ENCODE measurements around the gene BEST1. TPM values are rescaled to one million over a fixed set of nuclear protein-coding genes. Genes with fewer than 3 reads are reported as not detected.

Gene BEST1
- 1 to 10 TPM in 11 of 12 donors, not detected in 1; 2.4 to 8.2 (median 3.5) TPM for polyA plus RNA-seq (ENCODE audit: insufficient read length in 12 of 12)
- long read RNA-seq, donor 1, partial matches to known transcripts, result 8,928 of 9,081 reads
- long read RNA-seq, donor 1, other reads (novel, unspliced or antisense), result 153 of 9,081 reads
- long read RNA-seq, donor 2, partial matches to known transcripts, result 2,893 of 2,943 reads
- long read RNA-seq, donor 2, other reads (novel, unspliced or antisense), result 50 of 2,943 reads
- long read RNA-seq, donor 3, partial matches to known transcripts, result 1,125 of 1,133 reads
- long read RNA-seq, donor 3, other reads (novel, unspliced or antisense), result 8 of 1,133 reads
- long read RNA-seq, donor 4, partial matches to known transcripts, result 154 of 829 reads
- long read RNA-seq, donor 4, other reads (novel, unspliced or antisense), result 675 of 829 reads
- long read RNA-seq, donor 5, result 0 reads
- long read RNA-seq, donor 6, result 0 reads
- long read RNA-seq, donor 7, partial matches to known transcripts, result 193 of 1,135 reads
- long read RNA-seq, donor 7, other reads (novel, unspliced or antisense), result 942 of 1,135 reads
- long read RNA-seq, donor 8, partial matches to known transcripts, result 2,668 of 2,699 reads
- long read RNA-seq, donor 8, other reads (novel, unspliced or antisense), result 31 of 2,699 reads
- long read RNA-seq, donor 9, partial matches to known transcripts, result 314 of 1,858 reads
- long read RNA-seq, donor 9, other reads (novel, unspliced or antisense), result 1,544 of 1,858 reads
- long read RNA-seq, donor 10, partial matches to known transcripts, result 2,258 of 2,306 reads
- long read RNA-seq, donor 10, other reads (novel, unspliced or antisense), result 48 of 2,306 reads
- long read RNA-seq, donor 11, partial matches to known transcripts, result 6 of 6 reads
- long read RNA-seq, donor 11, other reads (novel, unspliced or antisense), result 0 of 6 reads

DNA sequence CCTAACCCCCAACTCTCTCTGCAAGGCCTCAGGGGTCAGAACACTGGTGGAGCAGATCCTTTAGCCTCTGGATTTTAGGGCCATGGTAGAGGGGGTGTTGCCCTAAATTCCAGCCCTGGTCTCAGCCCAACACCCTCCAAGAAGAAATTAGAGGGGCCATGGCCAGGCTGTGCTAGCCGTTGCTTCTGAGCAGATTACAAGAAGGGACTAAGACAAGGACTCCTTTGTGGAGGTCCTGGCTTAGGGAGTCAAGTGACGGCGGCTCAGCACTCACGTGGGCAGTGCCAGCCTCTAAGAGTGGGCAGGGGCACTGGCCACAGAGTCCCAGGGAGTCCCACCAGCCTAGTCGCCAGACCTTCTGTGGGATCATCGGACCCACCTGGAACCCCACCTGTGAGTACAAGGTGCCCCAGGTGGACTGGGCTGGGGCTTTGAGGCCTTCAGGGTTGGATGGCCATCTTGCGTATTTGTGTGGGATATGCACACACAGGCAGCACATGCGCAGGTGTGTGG lies at the start of gene BEST1:
Gene BEST1, plus strand, starts transcription at position 317 of the 513 bp plus-strand sequence. CDS start 1,456 bp downstream, outside the sequence.
- DNase-seq, result no peak

DNA sequence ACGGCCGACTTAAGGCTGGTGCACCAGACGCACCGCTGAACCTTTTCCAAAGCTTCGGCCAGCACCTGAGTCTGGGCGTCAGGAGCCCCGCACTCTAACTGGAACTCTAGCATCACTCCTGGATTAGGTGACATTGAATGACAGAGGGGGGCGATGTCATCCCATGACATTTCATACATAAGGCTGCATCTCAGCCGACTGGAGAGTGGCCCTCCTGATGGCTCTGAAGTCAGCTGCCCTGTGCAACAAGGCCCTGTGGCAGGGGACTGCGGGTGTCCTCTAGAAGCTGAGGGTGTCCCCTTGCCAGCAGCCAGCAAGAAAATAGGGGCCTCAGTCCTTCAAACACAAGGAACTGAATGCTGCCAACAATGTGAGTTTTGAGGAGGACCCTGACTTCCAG lies 48.8 kb upstream of the BEST1 start:
- no peak for DNase-seq

DNA sequence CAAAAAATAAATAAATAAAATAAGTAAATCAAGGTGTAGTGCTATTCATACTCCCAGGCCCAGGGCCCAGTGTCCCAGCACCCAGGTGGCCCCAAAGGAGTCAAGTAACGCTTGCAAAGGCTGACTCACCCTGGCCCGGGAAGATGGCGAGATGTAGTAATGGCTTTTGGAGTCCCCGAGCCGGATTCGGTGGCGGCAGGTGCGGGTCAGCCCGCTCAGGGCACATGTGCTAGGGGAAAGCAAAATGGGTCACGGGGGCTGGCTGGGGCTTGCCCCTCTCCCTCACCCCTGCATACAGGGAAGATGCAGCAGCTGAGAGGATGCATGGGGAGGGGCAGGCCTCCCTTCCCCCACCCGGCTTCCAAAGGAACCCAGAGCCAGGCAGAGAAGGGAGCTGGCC lies 47.8 kb upstream of the BEST1 start:
- no peak for DNase-seq

DNA sequence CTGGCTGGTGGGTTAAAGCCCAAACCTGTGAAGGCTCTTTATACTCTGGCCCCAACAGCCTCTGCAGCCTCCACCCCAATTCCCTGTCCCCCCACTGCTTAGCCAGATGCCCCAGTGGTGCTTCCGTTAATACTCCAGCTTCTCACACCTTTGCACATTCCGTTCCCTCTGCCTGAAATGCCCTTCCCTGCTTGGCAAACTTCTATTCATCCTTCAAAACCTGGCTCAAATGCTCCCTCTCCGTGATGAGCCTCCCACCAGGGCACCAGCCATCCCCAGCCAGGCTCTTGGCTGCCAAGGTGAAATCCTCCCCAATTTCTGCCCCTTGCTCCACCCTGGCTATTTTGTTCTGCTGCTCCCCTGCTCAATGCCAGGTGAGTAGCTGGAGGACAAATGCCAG lies 46.3 kb upstream of the BEST1 start:
- DNase-seq, result no peak

DNA sequence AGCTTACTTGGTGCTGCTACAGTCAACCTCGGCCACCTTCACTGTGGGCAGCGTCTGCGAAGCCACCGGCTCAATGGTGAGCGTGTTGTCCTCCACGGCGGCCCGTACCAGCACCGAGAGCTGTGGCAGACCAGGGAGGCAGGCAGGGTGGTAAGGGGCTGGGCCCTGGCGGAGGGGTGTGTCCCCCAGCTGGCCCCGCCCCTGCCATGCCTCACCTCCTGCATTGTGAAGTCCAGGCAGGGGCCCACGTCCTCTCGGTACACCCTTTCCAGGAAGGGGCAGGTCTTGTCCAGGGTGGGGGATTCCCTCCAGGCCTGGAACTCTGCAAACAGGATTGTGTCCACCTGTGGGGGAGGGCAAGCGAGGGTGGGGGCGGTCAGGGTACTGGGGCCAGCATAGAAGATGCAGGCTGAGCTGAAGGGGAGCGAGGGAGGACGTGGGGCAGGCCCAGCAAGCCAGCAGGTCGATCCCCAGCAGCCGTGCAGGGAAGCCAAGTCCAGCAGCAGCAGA lies 45.6 kb upstream of the BEST1 start:
- no peak for DNase-seq

DNA sequence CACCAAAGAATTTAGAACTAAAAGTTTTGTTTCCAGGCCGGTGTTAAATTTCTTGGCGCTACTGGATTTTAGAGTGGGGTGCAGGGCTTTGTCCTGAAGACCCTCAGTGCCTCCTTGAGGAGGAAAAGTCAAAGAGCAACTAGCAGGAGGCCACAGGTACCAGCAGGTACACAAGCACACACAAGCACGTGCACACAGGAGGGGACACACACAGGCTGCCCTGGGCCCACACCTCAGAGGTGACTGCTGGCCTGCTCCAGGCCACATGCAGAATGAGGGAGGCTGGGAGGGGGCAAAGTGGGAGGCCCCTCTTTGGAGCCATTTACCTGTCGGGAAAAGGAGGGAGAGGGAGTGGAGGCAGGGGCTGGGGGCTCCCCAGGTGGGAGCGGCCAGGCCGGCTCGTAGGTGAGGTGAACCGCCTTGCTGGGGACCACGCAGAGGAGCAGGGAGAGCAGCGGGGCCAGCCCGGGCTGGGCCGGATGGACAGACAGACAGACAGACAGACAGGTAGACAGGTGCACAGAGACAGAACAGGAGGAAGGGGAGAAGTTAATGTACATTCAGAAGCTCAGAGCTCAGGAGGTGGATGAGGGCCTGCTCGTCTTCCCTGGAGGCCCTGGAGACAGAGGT lies 45.0 kb upstream of the BEST1 start:
- no peak for DNase-seq

DNA sequence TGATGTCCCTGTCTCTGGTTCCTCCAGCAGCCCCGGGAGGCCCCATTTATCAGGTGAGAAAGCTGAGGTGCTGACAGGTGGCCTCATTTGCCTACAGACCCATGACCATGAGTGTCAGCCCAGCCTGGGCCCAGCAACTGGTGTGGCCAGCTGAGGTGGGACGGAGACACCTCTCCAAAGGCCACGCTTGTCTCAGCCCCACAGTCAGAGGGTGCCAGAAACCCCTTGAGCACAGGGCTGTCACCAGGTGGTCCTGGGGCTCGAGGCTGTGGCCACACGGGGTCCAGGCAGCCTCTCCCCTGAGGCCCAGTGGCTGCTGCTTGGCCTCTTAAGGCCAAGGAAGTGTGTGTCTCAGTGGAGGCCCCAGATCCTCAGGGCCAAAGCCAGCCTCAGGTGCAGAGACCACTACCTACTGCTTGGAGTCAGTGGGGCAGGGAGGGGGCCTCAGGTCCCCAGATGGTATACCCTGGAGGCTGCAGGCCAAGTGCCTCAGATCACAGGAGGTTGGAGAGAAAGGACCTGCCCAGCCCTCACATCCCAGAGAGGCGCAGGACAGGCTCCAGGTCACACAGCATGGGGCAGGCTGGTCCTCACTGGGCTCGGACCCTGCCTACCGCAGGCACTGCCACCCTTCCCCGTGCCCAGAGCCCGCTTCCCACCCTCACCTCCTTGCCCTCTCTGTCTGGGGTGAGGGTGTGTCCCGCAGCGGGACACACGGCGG lies 44.2 kb upstream of the BEST1 start:
- no peak for DNase-seq

DNA sequence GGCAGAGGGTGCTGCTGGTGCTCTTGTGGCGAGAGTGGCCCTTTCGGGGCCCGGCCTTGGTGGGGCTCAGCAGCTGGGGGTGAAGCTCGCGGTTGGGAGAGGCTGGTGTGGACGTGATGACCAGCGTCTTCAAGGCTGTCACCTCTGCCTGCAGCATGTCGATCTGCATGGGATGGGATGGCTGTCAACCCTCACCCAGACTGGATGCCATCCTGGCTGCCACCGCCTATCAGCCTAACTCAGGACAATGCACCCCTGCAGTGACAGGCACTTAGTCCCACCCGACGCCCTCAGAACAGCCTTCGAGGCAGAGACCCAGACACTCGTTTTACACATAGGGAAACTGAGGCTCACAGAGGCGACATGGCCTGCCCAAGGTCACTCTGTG lies 43.6 kb upstream of the BEST1 start:
- no peak for DNase-seq

DNA sequence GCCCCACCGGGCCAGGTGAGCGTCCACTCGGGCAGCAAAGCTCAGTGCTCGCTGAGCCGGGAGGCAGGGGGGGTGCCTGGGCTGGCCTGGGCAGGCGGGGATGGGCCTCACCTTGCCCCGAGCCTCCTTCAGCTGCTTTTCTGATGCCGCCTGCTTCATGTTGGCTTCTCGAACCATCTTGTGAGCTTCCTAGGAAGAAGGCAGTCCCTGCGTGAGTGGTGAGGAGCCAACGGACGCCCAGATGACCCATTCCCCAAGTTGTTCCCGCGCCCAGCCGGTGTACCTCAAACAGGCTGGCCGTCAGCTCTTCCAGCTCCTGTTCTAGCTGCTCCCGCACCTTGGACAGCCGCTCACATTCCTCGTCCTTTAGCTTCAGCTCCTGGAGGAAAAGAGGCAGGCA lies 42.9 kb upstream of the BEST1 start:
- DNase-seq, result no peak

DNA sequence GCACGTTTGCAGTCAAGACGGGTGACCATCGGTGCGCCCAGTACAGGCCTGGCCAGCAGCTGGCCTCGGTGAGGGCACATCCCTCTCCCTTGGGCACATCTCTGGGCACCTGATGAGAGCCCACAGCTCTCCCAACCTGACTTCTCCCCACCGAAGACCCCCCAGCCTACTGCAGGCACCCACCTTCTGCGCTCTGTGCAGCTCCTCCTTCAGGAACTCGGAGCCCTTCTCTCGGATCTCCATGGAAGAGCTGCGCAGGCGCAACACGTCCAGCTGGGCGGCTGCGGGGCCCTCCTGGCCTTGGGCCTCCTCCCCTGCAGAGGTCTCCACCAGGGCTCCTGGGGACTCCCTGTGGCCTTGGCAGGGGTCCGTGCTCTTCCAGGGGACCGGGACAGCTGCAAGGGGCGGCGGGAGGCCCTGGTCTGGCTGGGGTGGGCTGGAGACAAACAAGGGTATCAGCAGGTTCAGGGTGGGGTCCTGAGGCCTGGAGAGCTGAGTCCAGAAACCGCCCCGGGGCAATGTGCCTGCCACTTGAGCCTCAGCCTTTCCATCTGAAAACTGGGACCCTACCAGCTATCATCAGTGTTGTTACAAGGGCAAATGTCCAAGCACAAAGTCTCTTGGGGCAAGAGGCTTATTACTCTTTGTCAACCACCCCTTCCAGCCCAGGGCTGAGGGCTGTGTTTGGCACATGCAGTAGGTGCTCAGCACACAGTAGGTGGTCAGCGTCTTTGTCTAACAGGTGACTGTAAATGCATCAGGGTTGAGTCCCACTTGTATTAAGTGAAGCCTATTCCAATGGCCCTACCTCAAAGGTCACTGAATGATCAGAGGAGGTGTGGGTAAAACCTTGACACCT lies 42.1 kb upstream of the BEST1 start:
- DNase-seq, result no peak

DNA sequence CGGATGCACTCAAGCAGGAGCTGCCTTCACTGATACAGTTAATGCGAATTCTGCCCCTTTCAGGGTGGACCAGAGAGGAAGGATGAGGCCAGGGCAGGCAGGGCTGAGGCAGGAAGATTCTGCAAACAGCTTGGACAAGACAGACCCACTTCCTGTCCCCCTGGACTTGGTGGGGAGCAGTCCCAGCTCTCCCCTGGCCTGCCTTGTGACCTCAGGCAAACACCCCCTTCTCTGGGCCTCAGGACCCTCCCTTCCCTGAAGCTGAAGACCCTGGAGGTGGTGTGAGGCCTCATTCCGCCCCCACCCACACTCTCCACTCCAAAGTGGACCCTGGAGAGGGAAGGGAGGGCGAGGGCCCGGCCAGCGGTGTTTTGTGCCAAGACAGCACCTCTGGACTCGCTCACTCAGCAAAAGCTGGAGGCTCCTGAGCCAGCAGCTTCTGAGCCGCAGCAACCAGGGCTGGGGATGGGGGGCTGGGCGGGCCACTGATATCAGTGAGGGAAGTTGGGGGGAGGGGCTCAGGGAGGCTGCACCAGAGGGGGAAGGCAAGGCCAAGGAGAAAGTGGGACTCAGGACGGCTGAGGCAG lies 41.3 kb upstream of the BEST1 start:
- DNase-seq, result peak; percentile 69

DNA sequence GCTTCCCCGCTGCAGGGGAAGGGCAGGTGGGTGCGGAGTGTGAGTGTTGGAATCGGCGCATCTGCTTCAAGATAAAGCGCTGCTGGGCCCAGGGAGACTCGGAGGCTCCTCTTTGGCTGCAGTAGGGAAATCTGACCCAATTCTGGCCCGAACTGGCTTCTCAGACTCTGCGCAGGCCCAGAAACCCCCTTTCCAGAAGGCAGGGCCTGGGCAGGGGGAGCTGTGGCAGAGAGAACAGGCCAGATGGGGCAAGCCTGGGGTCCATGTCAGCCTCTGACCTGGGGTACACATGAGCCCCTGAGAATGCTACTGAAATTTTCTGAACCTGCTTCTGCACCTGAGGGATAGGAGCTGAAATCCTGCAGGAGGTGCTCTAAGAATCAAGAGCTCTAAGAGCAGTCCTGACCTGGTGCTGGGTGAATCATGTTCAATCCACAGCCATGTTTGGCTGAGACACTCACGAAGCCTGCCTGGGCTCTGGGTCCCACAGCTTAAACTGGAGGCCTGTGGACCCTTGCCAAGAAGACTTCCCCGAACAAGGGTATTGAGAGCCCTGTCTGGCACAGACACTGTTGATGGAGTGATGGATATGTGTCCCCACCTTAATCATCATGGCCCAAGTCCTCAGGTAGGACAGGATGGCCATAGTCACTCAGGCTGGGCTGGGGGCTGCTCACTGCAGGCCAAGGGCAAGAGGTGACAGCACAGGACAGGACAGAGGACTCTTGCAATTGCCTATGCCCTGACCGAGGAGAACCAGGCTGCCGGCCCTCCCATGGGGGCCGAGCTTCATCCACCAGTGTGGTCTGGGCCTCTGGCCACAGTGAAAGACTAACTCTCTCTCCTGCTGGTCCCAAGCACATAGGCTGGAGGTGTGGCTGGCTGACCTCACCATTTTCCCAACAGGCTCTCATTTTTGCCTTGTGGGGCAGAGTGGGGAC lies 39.7 kb upstream of the BEST1 start:
- peak; percentile 92 for DNase-seq

DNA sequence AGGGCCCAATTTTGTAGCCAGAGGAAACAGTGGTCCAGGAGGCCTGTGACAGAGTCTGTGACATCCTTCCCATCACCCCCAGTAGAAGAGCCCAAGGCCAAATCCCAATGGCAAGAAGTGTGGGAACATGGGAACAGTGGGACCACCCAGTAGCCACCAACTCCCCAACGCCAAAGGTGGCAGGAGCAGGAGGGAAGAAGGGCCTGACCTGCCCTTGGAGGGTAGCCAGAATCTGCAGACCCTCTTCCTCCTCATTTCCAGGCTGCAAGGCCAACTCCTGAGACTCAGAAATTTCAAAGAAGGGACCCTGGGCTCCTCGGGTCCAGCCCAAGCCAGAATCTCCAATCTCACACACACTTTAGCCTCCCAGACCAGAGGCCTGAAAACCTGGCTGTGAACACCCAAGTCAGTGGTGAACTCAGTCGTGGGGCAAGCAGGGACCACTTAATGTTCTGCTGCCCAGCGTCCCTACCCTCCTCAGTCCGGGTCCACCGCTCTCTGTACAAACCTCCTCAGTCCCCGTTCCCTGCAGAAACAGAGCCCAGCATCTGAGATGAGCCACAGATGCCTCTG lies 38.9 kb upstream of the BEST1 start:
- DNase-seq, result no peak

DNA sequence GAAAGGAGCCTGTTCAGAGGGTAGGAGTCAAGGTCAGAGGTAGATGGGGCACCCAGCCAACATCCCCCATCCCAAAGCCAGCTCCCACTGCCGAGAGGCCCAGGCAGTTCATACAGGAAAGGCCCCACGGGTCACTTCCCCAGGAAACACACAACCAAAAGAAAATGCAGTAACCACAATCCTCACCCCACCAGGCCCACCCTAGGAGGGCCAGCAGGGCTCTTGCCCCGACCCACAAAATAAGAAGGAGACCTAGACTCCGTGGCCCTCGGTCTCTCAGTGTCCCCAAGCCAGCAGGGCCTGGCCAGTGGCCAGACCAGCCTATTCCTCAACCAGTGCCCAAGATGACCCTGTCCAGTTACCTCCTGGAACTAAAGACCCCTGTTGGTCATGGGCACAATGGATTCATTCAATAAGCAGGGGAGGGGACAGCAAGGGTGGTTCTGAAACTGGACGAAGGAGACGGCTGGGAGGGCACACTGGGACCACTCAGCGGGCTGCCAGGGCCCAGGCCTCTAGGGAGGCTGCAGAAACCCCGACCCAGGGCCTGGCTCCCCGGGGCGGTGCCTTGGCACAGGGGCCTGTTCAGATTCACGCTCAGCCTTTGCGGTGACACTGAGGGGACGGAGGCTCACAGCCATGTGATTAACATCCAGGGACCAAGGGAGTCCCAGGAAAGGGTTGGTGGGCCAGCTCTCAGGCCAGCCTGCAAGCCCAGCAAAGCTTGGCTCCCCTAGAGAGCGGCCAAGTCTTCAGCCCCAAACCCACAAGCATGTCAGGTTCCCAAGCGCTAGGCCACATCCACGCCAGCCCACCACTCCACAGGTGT lies 38.2 kb upstream of the BEST1 start:
- DNase-seq, result no peak

DNA sequence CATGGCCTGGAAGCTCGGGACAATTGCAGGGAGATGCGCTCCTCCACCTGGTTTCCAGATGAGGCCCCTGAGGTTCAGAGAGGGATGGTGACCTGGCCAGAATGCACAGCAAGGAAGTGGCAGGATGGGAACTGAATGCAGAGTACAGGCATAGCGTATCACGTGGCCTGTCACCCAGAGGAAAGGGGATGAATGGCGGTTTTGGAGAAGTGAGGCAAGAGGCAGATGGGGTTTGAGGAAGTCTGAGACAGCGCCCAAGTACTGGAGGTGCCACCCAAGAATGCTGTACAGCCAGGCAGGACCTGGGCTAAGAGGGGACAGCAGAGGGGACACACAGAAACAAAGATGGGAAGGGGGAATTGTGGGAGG lies 37.6 kb upstream of the BEST1 start:
- no peak for DNase-seq

DNA sequence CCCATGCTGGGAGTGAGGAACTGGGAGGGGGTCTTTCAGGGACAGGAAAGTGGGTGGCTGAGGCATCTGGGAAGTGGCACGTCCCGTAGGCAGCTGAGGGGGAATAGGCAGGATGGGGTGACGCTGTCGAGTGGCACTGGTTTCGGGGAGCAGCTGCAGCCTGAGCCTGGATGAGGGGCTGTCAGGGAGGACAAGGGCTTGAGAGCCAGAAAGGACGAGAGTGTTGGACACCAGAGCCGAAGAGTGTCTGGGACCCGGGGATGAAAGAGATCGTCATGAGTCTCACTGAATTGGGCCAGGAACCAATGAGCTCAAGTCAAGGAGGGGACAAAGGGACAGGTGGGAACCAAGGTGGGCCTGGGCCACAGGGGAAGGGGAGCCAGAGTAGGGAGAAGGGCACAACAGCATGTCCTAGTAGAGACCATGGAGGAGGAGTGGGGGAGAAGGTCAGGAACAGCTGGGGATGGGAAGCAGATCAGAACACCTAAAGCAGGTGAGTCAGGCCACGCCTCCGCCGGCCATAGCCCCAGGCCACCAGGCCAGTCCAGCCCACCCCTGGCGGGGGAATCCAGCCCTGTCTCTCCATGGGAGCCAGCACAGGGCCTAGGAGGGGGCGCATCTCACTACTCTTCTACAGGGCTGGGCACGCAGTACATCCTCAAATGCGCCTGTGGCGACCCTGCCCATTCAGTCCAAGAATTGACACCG lies 37.0 kb upstream of the BEST1 start:
- no peak for DNase-seq
